ENCODE measurements around the gene HMX1. TPM values are rescaled to one million over a fixed set of nuclear protein-coding genes. Genes with fewer than 3 reads are reported as not detected.

Gene HMX1
- total and polyA plus RNA-seq, 2 donors (not counting 3 experiments of a cell fraction or from before 2014, with no cell fraction given) = not detected

GRCh38 chr4:8829584-8829983 is 42.1 kb downstream of the HMX1 start:
- Histone ChIP-seq H3K9me1 (replicated peaks; ENCODE audit: control insufficient read depth, extremely low read depth, insufficient read depth, low read length) (no peaks in the 10 kb centered on the region), H3K4me1 (ENCODE audit: control insufficient read depth, extremely low read depth, insufficient read depth, low read length) (no peaks in the 10 kb centered on the region), H3K27ac (ENCODE audit: insufficient read depth, low read depth, low read length) (no peak overlapping the region), H3K36me3 (ENCODE audit: control insufficient read depth in 2 of 2, extremely low read depth in 1 of 2, insufficient read depth in 2 of 2, low read length in 2 of 2) (no peaks in the 10 kb centered on the region), H3K9ac (replicated peaks; ENCODE audit: extremely low read depth, insufficient read depth, low read length) (no peak overlapping the region), H3K4me2 (ENCODE audit: insufficient read depth, low read length) (no peak overlapping the region), H3K79me2 (ENCODE audit: control insufficient read depth, insufficient read depth, low read length) (no peaks in the 10 kb centered on the region), H2AFZ (ENCODE audit: low read depth, low read length) (no peak overlapping the region), H3K4me3 (replicated peaks in 1 of 3; ENCODE audit: insufficient read depth in 1 of 3, low read depth in 1 of 3, low read length in 3 of 3) (no peak overlapping the region), H4K20me1 (replicated peaks; ENCODE audit: control insufficient read depth, extremely low read depth, insufficient read depth, low read length) (no peaks in the 10 kb centered on the region), H3K27me3 (ENCODE audit: control insufficient read depth in 2 of 2, insufficient read depth in 2 of 2, low read length in 2 of 2) (no peaks in the 10 kb centered on the region), H3K9me3 (replicated peaks; ENCODE audit: control insufficient read depth, insufficient read depth, low read length) (no peaks in the 10 kb centered on the region)
- dilution Hi-C loops (cut with MboI; ENCODE audit: extremely low pct_ligation_motif_present, low sequenced_read_pairs) = no loop called here
- FAIRE-seq = no peak
- no TSS peak for BruUV-seq (replicated peaks)
- POLR2A ChIA-PET = no interaction called here
- CTCF ChIA-PET = no interaction called here
- no peak for DNase-seq (ENCODE audit: low read depth, low spot score)
- TF ChIP-seq CTCF (IDR thresholded peaks at IDR 0.05; ENCODE audit: extremely low read depth in 1 of 2, insufficient read depth in 1 of 2, low read depth in 1 of 2, low read length in 2 of 2) (no peak), JUN (IDR thresholded peaks at IDR 0.05; ENCODE audit: borderline replicate concordance, insufficient read depth, insufficient read length, low read depth) (no peak), GATA2 (IDR thresholded peaks at IDR 0.05; ENCODE audit: insufficient read depth, insufficient read length, low read depth, low read length) (no peak), POLR2A (IDR thresholded peaks at IDR 0.05; ENCODE audit: low read depth, low read length) (no peak), FOS (IDR thresholded peaks at IDR 0.05; ENCODE audit: borderline replicate concordance, insufficient read depth, low read length) (no peak), MYC (IDR thresholded peaks at IDR 0.05; ENCODE audit: low read depth, low read length) (no peak), POLR2AphosphoS5 (IDR thresholded peaks at IDR 0.05; ENCODE audit: insufficient read depth, low read depth, low read length) (no peak)
- intact Hi-C loops (cut with micrococcal nuclease) = no loop called here

- Histone ChIP-seq H3K4me1 (ENCODE audit: control insufficient read depth, extremely low read depth, insufficient read depth, low read length) (no peaks in the 10 kb centered on the region), H3K79me2 (ENCODE audit: control insufficient read depth, insufficient read depth, low read length) (no peaks in the 10 kb centered on the region), H3K27me3 (ENCODE audit: control insufficient read depth in 2 of 2, insufficient read depth in 2 of 2, low read length in 2 of 2) (no peaks in the 10 kb centered on the region), H3K4me2 (ENCODE audit: insufficient read depth, low read length) (no peak overlapping the region), H4K20me1 (replicated peaks; ENCODE audit: control insufficient read depth, extremely low read depth, insufficient read depth, low read length) (no peaks in the 10 kb centered on the region), H3K9me1 (replicated peaks; ENCODE audit: control insufficient read depth, extremely low read depth, insufficient read depth, low read length) (no peaks in the 10 kb centered on the region), H3K4me3 (replicated peaks in 1 of 3; ENCODE audit: insufficient read depth in 1 of 3, low read depth in 1 of 3, low read length in 3 of 3) (no peak overlapping the region), H2AFZ (ENCODE audit: low read depth, low read length) (no peak overlapping the region), H3K27ac (ENCODE audit: insufficient read depth, low read depth, low read length) (no peak overlapping the region), H3K9ac (replicated peaks; ENCODE audit: extremely low read depth, insufficient read depth, low read length) (no peak overlapping the region), H3K36me3 (ENCODE audit: control insufficient read depth in 2 of 2, extremely low read depth in 1 of 2, insufficient read depth in 2 of 2, low read length in 2 of 2) (no peaks in the 10 kb centered on the region), H3K9me3 (replicated peaks; ENCODE audit: control insufficient read depth, insufficient read depth, low read length) (no peaks in the 10 kb centered on the region)
- dilution Hi-C loops (cut with MboI; ENCODE audit: extremely low pct_ligation_motif_present, low sequenced_read_pairs) = no loop called here
- TF ChIP-seq GATA2 (IDR thresholded peaks at IDR 0.05; ENCODE audit: insufficient read depth, insufficient read length, low read depth, low read length) = no peak
- TF ChIP-seq JUN (IDR thresholded peaks at IDR 0.05; ENCODE audit: borderline replicate concordance, insufficient read depth, insufficient read length, low read depth) = no peak
- no peak for TF ChIP-seq FOS (IDR thresholded peaks at IDR 0.05; ENCODE audit: borderline replicate concordance, insufficient read depth, low read length)
- TF ChIP-seq CTCF (IDR thresholded peaks at IDR 0.05; ENCODE audit: extremely low read depth in 1 of 2, insufficient read depth in 1 of 2, low read depth in 1 of 2, low read length in 2 of 2) = no peak
- TF ChIP-seq POLR2AphosphoS5 (IDR thresholded peaks at IDR 0.05; ENCODE audit: insufficient read depth, low read depth, low read length) = no peak
- TF ChIP-seq EZH2 (IDR thresholded peaks at IDR 0.05; ENCODE audit: borderline replicate concordance, low read depth, low read length, severe bottlenecking) = no peak
- TF ChIP-seq MAX (IDR thresholded peaks at IDR 0.05; ENCODE audit: insufficient read depth, insufficient read length) = no peak
- no peak for TF ChIP-seq MYC (IDR thresholded peaks at IDR 0.05; ENCODE audit: low read depth, low read length)
- TF ChIP-seq POLR2A (IDR thresholded peaks at IDR 0.05; ENCODE audit: low read depth, low read length) = no peak
- ChIA-PET CTCF (no interaction called here), POLR2A (no interaction called here)
- no peak for DNase-seq (ENCODE audit: low read depth, low spot score)
- intact Hi-C loops (cut with micrococcal nuclease) = no loop called here
- no TSS peak for BruUV-seq (replicated peaks)
- FAIRE-seq = no peak
Observed at GRCh38 chr4:8828869-8829268, 42.8 kb downstream of the HMX1 start.
